ENCODE results near the gene AP2A2. TPM values are rescaled to one million over a fixed set of nuclear protein-coding genes. Genes with fewer than 3 reads are reported as not detected.

Gene AP2A2
- total RNA-seq, 1 experiment from 2014 or later, result 29.6 TPM

- BruUV-seq (replicated peaks), result no TSS peak
- Histone ChIP-seq H3K4me1 (ENCODE audit: insufficient read depth, low read length) (peaks cover 3% of the 10 kb centered on the region), H2AFZ (ENCODE audit: low read length) (no peak overlapping the region), H3K79me2 (ENCODE audit: low read length) (no peaks in the 10 kb centered on the region), H4K20me1 (ENCODE audit: low read length) (no peaks in the 10 kb centered on the region), H3K36me3 (ENCODE audit: low read depth, low read length) (no peaks in the 10 kb centered on the region), H3K27me3 (ENCODE audit: low read length) (no peaks in the 10 kb centered on the region), H3K4me2 (ENCODE audit: low read length) (no peak overlapping the region), H3K9ac (ENCODE audit: low read length) (no peak overlapping the region), H3K9me3 (ENCODE audit: low read length) (no peaks in the 10 kb centered on the region), H3K27ac (ENCODE audit: low read length) (no peak overlapping the region), H3K4me3 (ENCODE audit: low read length) (no peak overlapping the region), H3F3A (ENCODE audit: low read length, unreplicated experiment) (no peaks in the 10 kb centered on the region), H3K9me2 (replicated peaks; ENCODE audit: low read length) (no peaks in the 10 kb centered on the region)
- no peak for DNase-seq
- ATAC-seq, result no peak
- intact Hi-C loops (cut with micrococcal nuclease), result no loop called here
- ChIA-PET POLR2A (ENCODE audit: unreplicated experiment) (no interaction called here), CTCF (no interaction called here)
- TF ChIP-seq EZH2phosphoT487 (IDR thresholded peaks at IDR 0.05; ENCODE audit: borderline replicate concordance, low read length) (no peak), CTCF (conservative IDR thresholded peaks at IDR 0.05; ENCODE audit: low read depth, low read length) (no peak), EZH2 (IDR thresholded peaks at IDR 0.05; ENCODE audit: low read length, unreplicated experiment) (no peak)
Observed at GRCh38 chr11:1034456-1035295, 109.0 kb downstream of the AP2A2 start.

- H3K4me2 ChIP-seq (ENCODE audit: low read length), result no peak overlapping the region
- ATAC-seq (no peak), DNase-seq (no peak)
- no peak overlapping the region for H2AFZ ChIP-seq (ENCODE audit: low read length)
- ChIA-PET POLR2A (ENCODE audit: unreplicated experiment) (no interaction called here), CTCF (no interaction called here)
- TF ChIP-seq CTCF (conservative IDR thresholded peaks at IDR 0.05; ENCODE audit: low read depth, low read length) (no peak), EZH2 (IDR thresholded peaks at IDR 0.05; ENCODE audit: low read length, unreplicated experiment) (no peak), EZH2phosphoT487 (IDR thresholded peaks at IDR 0.05; ENCODE audit: borderline replicate concordance, low read length) (no peak)
- H3K9me2 ChIP-seq (replicated peaks; ENCODE audit: low read length), result no peaks in the 10 kb centered on the region
- H3K79me2 ChIP-seq (ENCODE audit: low read length), result no peaks in the 10 kb centered on the region
- no peaks in the 10 kb centered on the region for H4K20me1 ChIP-seq (ENCODE audit: low read length)
- H3K4me1 ChIP-seq (ENCODE audit: insufficient read depth, low read length), result peaks cover 14% of the 10 kb centered on the region
- intact Hi-C loops (cut with micrococcal nuclease), result no loop called here
- H3K9ac ChIP-seq (ENCODE audit: low read length), result no peak overlapping the region
- H3K4me3 ChIP-seq (ENCODE audit: low read length), result no peak overlapping the region
- H3K27ac ChIP-seq (ENCODE audit: low read length), result no peak overlapping the region
- no TSS peak for BruUV-seq (replicated peaks)
- H3F3A ChIP-seq (ENCODE audit: low read length, unreplicated experiment), result no peaks in the 10 kb centered on the region
- H3K36me3 ChIP-seq (ENCODE audit: low read depth, low read length), result no peaks in the 10 kb centered on the region
- no peaks in the 10 kb centered on the region for H3K27me3 ChIP-seq (ENCODE audit: low read length)
- no peaks in the 10 kb centered on the region for H3K9me3 ChIP-seq (ENCODE audit: low read length)
Observed at GRCh38 chr11:1035577-1036283, 110.1 kb downstream of the AP2A2 start.

All from PC-3 (cell line).